ENCODE measurements around the gene RNLS.
"Not testable (repeated sequence)": the region's sequence is repeated elsewhere in the genome, so short reads cannot be mapped to it uniquely, and the experiment has no call there.

The RNLS gene

GRCh38 chr10:88489107-88489506 is 94.0 kb downstream of the RNLS start:
- in situ Hi-C loops (cut with HindIII; ENCODE audit: low sequenced_read_pairs), result no loop called here

GRCh38 chr10:88486816-88487215 is 96.3 kb downstream of the RNLS start:
- in situ Hi-C loops (cut with HindIII; ENCODE audit: low sequenced_read_pairs), result not testable (repeated sequence)

GRCh38 chr10:88482220-88482619 is 100.9 kb downstream of the RNLS start:
- in situ Hi-C loops (cut with HindIII; ENCODE audit: low sequenced_read_pairs), result no loop called here

- in situ Hi-C loops (cut with HindIII; ENCODE audit: low sequenced_read_pairs), result no loop called here
Measured at GRCh38 chr10:88478256-88478655, 104.9 kb downstream of the RNLS start.

- in situ Hi-C loops (cut with HindIII; ENCODE audit: low sequenced_read_pairs), result no loop called here
Measured at GRCh38 chr10:88477343-88478085, 105.6 kb downstream of the RNLS start.

GRCh38 chr10:88474884-88475844 is 108.0 kb downstream of the RNLS start:
- in situ Hi-C loops (cut with HindIII; ENCODE audit: low sequenced_read_pairs), result no loop called here

GRCh38 chr10:88473989-88474883 is 108.9 kb downstream of the RNLS start:
- in situ Hi-C loops (cut with HindIII; ENCODE audit: low sequenced_read_pairs), result no loop called here

- in situ Hi-C loops (cut with HindIII; ENCODE audit: low sequenced_read_pairs), result no loop called here
Measured at GRCh38 chr10:88472540-88472939, 110.6 kb downstream of the RNLS start.

GRCh38 chr10:88471899-88472298 is 111.2 kb downstream of the RNLS start:
- in situ Hi-C loops (cut with HindIII; ENCODE audit: low sequenced_read_pairs), result no loop called here

- in situ Hi-C loops (cut with HindIII; ENCODE audit: low sequenced_read_pairs), result no loop called here
Measured at GRCh38 chr10:88467835-88468485, 115.2 kb downstream of the RNLS start.

- in situ Hi-C loops (cut with HindIII; ENCODE audit: low sequenced_read_pairs), result no loop called here
Measured at GRCh38 chr10:88466786-88467185, 116.3 kb downstream of the RNLS start.

- in situ Hi-C loops (cut with HindIII; ENCODE audit: low sequenced_read_pairs), result no loop called here
Measured at GRCh38 chr10:88465765-88466164, 117.4 kb downstream of the RNLS start.

- in situ Hi-C loops (cut with HindIII; ENCODE audit: low sequenced_read_pairs), result no loop called here
Measured at GRCh38 chr10:88463811-88464210, 119.3 kb downstream of the RNLS start.

GRCh38 chr10:88461426-88461825 is 121.7 kb downstream of the RNLS start:
- in situ Hi-C loops (cut with HindIII; ENCODE audit: low sequenced_read_pairs), result no loop called here

GRCh38 chr10:88459530-88459929 is 123.6 kb downstream of the RNLS start:
- in situ Hi-C loops (cut with HindIII; ENCODE audit: low sequenced_read_pairs), result no loop called here

GRCh38 chr10:88458209-88458608 is 124.9 kb downstream of the RNLS start:
- in situ Hi-C loops (cut with HindIII; ENCODE audit: low sequenced_read_pairs), result no loop called here

GRCh38 chr10:88457660-88458059 is 125.5 kb downstream of the RNLS start:
- in situ Hi-C loops (cut with HindIII; ENCODE audit: low sequenced_read_pairs), result no loop called here

- in situ Hi-C loops (cut with HindIII; ENCODE audit: low sequenced_read_pairs), result no loop called here
Measured at GRCh38 chr10:88456730-88457129, 126.4 kb downstream of the RNLS start.

GRCh38 chr10:88455831-88456230 is 127.3 kb downstream of the RNLS start:
- in situ Hi-C loops (cut with HindIII; ENCODE audit: low sequenced_read_pairs), result no loop called here

GRCh38 chr10:88450201-88450600 is 132.9 kb downstream of the RNLS start:
- in situ Hi-C loops (cut with HindIII; ENCODE audit: low sequenced_read_pairs), result no loop called here

Measured in endothelial cell of hepatic sinusoid (primary cell).